ENCODE results near the gene CECR2.

CECR2 gene

GRCh38 chr22:17569971-17570511, 200.8 kb downstream of the CECR2 start:
- DNase-seq (ENCODE audit: low read depth in 2 of 2) = no peak

- DNase-seq (ENCODE audit: low read depth in 2 of 2) = no peak
Observed at GRCh38 chr22:17570851-17571631, 201.8 kb downstream of the CECR2 start.

- DNase-seq (ENCODE audit: low read depth in 2 of 2) = no peak
Observed at GRCh38 chr22:17575151-17575550, 205.9 kb downstream of the CECR2 start.

DNA sequence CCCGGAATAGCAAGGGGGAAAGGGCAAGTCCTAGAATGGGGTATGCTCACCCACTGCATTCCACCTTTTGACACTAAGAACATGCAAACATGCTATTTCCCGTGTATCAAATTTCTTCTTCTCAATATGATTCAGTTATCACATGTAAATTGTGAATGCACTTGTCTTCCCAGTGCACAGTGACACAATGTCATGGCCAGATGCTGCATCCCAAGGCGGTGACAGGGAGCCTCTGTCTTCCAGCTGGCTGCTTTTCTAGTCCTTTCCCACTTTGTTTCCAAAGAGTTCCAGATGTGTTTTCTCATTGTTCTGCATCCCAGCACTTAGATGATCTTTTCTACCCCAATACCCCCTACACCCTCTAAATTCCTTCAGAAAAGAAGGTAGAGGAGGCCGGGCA, 206.4 kb downstream of the CECR2 start:
- no peak for DNase-seq (ENCODE audit: low read depth in 2 of 2)

DNA sequence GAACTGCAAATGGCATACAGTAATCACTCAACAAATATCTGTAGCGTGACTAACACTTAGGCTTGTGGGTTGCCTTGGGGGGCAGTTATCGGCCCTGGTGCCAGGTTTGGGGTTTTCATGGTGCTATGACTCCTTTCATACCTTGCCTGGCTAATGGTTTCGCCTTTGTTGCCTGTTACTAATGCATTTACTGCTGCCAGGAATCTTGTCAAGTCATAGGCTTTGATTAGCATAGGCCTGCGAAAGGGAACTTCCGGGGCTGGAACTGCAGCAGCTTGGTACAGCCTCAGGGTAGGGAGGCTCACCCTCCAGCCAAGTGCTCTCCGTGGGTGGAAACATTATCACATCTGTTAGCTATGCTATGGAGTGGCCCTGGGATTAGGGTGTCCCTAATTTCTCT, 207.2 kb downstream of the CECR2 start:
- DNase-seq (ENCODE audit: low read depth in 2 of 2) = no peak

DNA sequence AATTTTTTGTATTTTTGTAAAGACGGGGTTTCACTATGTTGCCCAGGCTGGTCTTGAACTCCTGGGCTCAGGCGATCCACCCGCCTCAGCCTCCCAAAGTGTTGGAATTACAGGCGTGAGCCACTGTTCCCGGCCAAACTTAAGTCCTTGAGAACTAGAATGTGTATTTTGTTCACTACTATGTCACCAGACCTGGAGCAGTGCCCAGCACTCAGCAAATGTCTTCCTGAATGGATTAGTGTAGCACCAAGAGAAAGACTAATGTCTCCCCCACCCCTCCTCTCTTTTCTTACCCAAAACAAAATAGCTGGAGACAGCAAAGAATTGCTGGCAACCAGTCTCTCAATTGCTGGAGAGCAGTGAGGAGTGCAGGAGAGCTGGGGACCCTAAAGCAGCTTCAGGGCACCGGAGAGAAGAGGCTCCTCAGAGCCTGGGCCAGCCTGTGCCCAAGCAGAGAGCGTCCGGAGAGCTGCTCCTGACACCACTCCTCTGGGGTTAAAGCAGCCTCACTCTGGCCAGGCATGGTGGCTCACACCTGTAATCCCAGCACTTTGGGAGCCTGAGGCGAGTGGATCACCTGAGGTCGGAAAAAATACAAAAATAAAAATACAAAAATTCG, 209.0 kb downstream of the CECR2 start:
- DNase-seq (ENCODE audit: low read depth in 2 of 2) = no peak

- DNase-seq (ENCODE audit: low read depth in 2 of 2) = no peak
Observed at GRCh38 chr22:17579535-17579981, 210.3 kb downstream of the CECR2 start.

DNA sequence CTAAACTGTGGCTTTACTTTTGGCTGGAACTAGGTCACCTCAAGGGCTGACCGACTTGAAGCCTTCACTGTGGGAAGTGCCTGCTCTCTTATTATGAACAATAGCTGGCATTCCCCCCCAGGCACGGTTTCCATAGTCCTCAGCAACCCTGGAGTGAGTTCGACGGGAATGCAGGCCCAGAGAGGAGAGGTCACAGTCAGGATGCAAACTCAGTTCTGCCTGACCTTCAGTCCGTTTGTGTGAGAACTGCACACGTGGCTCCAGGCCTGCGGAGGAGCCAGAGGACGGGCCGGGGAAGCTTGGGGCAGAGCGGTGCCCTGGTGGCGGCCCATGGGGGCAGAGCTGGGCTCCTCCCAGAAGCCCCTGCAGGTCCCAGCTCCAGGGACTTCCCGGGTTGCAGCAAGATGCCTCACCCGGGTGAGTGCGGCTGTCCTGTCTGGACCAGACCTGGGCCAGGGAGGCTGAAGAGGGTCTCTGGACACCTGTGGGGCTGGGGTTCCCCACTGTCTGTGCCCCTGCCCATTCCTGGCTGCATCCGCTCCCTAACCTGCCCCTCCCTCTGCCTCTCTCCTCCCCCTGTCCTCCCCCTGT, 211.3 kb downstream of the CECR2 start:
- DNase-seq (ENCODE audit: low read depth in 2 of 2) = no peak

- DNase-seq (ENCODE audit: low read depth in 2 of 2) = no peak
Observed at GRCh38 chr22:17581056-17581455, 211.8 kb downstream of the CECR2 start.

DNA sequence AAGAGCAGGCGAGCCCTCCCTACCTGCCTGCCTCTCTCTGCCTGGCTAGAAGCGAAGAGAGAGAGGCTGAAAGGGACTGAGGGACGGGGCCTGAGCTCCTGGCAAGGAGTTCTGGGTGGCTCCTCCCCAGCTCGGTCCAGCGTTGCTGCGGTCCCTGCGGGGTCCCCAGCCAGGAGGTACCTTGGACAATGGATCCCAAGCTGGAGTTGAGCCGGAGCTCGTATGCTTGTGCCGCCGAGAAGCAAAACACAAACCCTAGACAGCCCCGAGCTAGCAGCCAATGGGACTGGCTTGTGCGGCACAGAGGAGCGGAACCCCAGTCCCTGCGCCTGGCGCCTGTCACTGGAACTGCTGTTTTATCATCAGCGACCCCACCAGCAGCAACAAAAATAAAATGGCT, 212.4 kb downstream of the CECR2 start:
- DNase-seq (ENCODE audit: low read depth in 2 of 2) = no peak

DNA sequence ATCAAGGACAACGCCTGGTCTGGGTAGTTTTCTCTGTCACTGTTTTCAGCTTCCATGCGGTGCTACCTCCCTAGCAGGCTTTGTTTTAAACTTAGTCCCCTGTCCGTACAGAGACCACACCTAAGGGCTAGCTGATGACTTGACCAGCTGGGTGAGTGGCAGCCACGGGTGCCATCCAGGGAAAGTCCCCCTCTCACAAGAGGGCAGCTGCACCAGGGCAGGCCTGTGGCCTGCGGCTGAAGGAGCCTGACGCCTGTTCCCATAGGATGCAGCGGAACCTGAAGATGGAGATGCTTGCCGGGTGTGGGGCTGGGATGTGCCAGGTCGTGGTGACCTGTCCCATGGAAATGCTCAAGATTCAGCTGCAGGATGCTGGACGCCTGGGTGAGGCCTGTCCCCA, 213.9 kb downstream of the CECR2 start:
- no peak for DNase-seq (ENCODE audit: low read depth in 2 of 2)

DNA sequence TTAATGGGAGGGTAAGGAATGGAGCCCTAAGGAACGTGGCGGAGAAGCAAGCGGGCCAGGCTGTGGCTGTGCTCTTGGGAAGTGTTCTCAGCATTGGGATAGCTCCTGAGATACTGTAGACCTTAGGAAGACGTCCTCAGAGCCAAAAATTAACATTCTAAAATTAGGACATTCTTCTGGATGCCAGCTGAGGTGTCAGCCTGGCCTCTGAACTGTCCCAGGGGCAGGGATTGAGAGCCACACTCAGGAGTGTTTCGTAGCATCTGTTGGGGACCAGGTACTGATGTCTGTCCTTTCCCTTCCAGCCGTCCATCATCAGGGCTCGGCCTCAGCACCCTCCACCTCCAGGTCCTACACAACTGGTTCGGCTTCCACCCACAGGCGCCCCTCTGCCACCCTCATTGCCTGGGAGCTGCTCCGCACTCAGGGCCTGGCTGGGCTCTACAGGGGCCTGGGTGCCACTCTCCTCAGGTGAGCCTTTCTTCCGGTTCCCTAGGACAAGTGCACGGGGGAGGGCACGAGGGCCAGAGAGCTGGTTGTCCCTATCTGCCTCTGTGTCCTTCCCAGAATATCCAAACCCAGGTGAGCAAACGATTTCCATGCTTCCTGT, 217.7 kb downstream of the CECR2 start:
- no peak for DNase-seq (ENCODE audit: low read depth in 2 of 2)

- DNase-seq (ENCODE audit: low read depth in 2 of 2) = no peak
Observed at GRCh38 chr22:17587629-17588028, 218.4 kb downstream of the CECR2 start.

- no peak for DNase-seq (ENCODE audit: low read depth in 2 of 2)
Observed at GRCh38 chr22:17588606-17589005, 219.3 kb downstream of the CECR2 start.

DNA sequence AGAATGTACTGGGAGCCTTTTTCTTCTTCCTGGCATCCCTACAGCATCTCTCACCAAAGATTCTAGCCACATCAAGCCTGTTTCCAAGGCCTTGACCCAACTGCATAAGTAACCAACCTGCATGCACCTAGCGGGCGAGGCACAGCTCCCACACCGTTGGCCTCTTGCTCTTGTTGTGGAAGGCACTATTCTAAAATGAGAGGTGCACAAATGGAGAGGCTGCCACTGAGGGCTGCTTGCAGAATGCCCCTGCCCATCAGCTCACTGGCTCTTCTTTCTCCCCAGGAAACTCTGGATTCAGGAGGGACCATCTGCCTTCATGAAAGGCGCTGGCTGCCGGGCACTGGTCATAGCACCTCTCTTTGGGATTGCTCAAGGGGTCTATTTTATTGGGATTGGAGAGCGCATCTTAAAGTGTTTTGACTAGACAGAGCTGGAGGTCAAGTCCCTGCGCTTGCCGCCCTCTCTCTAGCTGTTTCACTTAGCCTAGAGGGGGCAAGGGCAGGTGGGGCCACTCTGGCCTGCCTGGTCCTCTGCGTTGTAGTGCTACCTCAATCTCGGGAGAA, 220.6 kb downstream of the CECR2 start:
- DNase-seq (ENCODE audit: low read depth in 2 of 2) = no peak

- DNase-seq (ENCODE audit: low read depth in 2 of 2) = no peak
Observed at GRCh38 chr22:17590586-17590985, 221.3 kb downstream of the CECR2 start.

GRCh38 chr22:17592201-17592600, 222.9 kb downstream of the CECR2 start:
- no peak for DNase-seq (ENCODE audit: low read depth in 2 of 2)

GRCh38 chr22:17596226-17596625, 227.0 kb downstream of the CECR2 start:
- no peak for DNase-seq (ENCODE audit: low read depth in 2 of 2)

DNA sequence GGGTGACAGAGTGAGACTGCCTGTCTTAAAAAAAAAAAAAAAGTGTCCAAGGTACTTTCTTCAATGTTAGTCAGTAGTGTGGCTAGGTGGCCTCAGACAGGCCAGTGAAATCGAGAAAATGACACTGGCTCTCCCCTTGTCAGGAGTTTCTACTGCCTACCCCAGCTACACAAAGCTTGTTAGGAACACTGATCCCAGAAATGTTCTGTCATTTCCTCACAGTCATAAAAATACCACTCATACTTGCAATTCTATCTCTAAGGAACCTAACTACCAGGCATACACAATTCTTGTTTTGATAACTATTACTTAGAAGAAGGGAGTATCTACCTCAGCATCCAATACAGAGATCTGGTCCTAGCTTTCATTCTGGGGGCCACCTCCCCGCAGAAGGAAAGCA, 228.0 kb downstream of the CECR2 start:
- DNase-seq (ENCODE audit: low read depth in 2 of 2) = no peak

DNA sequence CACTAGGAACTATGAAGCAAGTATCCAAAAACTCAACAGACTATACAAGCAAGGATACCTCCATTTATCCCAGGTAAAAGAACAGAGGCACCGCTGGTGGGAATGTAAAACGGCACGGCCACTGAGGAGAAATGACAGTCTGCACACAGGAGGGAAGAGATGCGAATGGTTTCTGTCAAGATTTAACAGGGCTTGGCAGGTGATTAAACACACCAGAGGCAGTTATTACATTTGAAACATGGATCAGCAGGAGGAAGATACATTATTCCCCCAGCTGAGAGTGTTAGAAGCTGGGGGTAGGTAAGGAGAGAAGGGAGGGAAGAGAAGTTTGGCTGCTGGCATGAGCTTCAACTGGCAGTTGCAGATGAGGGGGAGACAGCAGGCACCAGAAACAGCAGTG, 229.1 kb downstream of the CECR2 start:
- no peak for DNase-seq (ENCODE audit: low read depth in 2 of 2)

- DNase-seq (ENCODE audit: low read depth in 2 of 2) = no peak
Observed at GRCh38 chr22:17601031-17601430, 231.8 kb downstream of the CECR2 start.

DNA sequence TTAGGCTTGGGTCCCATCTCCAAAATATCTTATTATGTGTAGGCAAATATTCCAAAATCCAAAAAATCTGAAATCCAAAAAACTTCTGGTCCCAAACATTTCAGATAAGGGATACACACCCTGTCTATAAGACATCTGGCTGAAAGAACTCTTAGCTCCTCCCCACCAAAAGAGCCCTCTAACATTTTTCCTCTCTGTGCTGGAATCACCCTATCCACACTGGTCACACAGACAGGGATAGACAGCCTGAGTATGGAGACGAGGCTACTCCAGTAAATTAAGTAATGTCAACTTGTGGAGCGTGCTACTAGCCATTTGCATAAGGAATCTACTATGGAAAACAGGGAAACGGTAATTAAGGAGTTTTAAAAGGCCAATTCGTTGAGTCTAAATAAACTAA, 234.4 kb downstream of the CECR2 start:
- no peak for DNase-seq (ENCODE audit: low read depth in 2 of 2)
